DMS153 treated with DMSO at 0.1 percent for 48 hours (cell line): ENCODE measurements around the gene STH.

ENCODE experiments used
- DNase-seq: peaks from one replicate; lab custom pipeline; 2025; ENCODE audit not compliant: unreplicated experiment; lab: John Stamatoyannopoulos, UW

The STH gene

GRCh38 chr17:45983614-45984310 lies 15.3 kb upstream of the STH start:
- DNase-seq = no peak

GRCh38 chr17:45984368-45984767 lies 14.7 kb upstream of the STH start:
- no peak for DNase-seq

GRCh38 chr17:45985447-45985846 lies 13.6 kb upstream of the STH start:
- DNase-seq = no peak

GRCh38 chr17:45986056-45986455 lies 13.0 kb upstream of the STH start:
- DNase-seq = no peak

GRCh38 chr17:45987706-45988105 lies 11.3 kb upstream of the STH start:
- no peak for DNase-seq

- no peak for DNase-seq
Observed at GRCh38 chr17:45989759-45990158, 9.3 kb upstream of the STH start.

- no peak for DNase-seq
Observed at GRCh38 chr17:45990886-45991285, 8.2 kb upstream of the STH start.

GRCh38 chr17:45991341-45991740 lies 7.7 kb upstream of the STH start:
- no peak for DNase-seq

- no peak for DNase-seq
Observed at GRCh38 chr17:45992175-45992574, 6.9 kb upstream of the STH start.

GRCh38 chr17:45992904-45993303 lies 6.1 kb upstream of the STH start:
- no peak for DNase-seq

- no peak for DNase-seq
Observed at GRCh38 chr17:45993962-45994627, 5.0 kb upstream of the STH start.

- no peak for DNase-seq
Observed at GRCh38 chr17:45994987-45995386, 4.1 kb upstream of the STH start.

- DNase-seq = no peak
Observed at GRCh38 chr17:45995627-45996270, 3.3 kb upstream of the STH start.

GRCh38 chr17:45996282-45996937 lies 2.6 kb upstream of the STH start:
- DNase-seq = no peak

- no peak for DNase-seq
Observed at GRCh38 chr17:45997166-45997565, 1.9 kb upstream of the STH start.

GRCh38 chr17:45997624-45998023 lies 1.4 kb upstream of the STH start:
- DNase-seq = no peak

GRCh38 chr17:45999900-46000290 lies 845 bp downstream of the STH start:
- no peak for DNase-seq

- DNase-seq = no peak
Observed at GRCh38 chr17:46000292-46000691, 1.2 kb downstream of the STH start.

GRCh38 chr17:46000757-46001156 lies 1.7 kb downstream of the STH start:
- DNase-seq = no peak

- DNase-seq = no peak
Observed at GRCh38 chr17:46001390-46002310, 2.6 kb downstream of the STH start.
